Activated naive CD4-positive, alpha-beta T cell treated with anti-CD3 and anti-CD28 coated beads, Interleukin-2, amount 50 U/mL, for 16 hours (primary cell): ENCODE data around the gene BCAS1.
"Not testable (repeated sequence)": the region's sequence is repeated elsewhere in the genome, so short reads cannot be mapped to it uniquely, and the experiment has no call there.

ENCODE experiments used
- DNase-seq: peaks from one replicate; pipeline ENCODE4 v3.0.0-alpha.2; 2020

The BCAS1 gene

DNA sequence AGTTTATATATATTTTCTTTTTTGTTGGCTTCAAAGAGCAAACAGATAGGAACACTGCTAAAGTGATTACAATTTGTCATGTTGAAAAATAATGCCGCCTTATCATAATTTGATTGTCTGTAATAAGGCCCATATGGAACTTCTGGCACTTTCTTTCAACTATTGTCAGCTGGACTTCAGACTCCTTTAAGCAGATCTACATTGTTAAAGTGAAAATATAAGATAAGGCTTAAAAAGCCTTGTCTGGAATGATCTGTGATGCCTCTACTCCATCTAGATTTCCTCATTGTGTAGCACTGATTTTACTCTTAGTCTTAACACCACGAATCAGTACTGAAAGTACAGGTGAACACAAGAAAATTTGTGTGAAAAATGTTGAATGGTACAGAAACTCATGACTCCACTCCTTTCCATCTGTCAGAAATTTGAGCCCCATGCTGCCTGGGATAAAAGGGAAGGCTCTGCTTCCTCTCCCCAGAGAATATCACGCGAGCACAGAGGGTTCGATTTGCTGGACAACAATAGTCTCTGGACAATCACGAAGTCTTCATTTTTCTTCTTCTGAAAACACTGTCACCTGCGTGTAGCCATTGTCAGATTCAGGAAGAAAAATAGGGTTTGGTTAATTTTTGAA is 56.0 kb downstream of the BCAS1 start:
- no peak for DNase-seq

DNA sequence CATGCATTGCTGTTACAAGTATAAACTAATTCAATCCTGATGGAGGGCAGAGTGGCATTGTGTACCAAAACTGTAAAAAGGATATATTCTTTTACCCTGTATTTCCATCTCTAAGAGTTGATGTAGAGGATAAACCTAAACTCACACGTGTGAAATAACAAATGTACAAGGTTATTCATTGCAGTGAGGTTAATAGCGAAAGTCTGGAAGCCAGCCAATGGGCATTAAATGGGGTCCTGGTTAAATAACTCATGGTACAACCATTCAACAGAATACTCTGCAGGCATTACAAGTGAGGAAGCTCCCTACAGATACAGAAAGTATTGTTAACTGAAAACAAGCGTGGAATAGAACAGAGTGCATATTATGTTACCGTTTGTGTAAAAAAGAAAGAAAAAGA is 56.9 kb downstream of the BCAS1 start:
- DNase-seq, result no peak

DNA sequence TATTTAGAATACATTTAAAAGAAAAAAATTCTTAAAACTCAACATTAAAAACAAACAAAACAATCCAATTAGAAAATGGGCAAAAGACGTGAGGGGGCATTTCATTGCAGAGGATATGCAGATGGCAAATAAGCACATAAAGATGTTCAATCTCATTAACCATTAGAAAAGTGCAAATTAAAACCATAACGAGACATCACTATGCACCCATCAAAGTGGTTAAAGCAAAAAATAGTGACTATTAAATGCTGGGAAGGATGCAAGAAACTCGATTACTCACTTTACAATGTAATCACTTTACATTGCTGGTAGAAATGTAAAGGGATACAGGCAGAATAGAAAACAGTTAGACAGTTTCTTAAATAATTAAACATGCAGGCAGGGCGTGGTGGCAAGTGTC is 59.0 kb downstream of the BCAS1 start:
- DNase-seq, result no peak

DNA sequence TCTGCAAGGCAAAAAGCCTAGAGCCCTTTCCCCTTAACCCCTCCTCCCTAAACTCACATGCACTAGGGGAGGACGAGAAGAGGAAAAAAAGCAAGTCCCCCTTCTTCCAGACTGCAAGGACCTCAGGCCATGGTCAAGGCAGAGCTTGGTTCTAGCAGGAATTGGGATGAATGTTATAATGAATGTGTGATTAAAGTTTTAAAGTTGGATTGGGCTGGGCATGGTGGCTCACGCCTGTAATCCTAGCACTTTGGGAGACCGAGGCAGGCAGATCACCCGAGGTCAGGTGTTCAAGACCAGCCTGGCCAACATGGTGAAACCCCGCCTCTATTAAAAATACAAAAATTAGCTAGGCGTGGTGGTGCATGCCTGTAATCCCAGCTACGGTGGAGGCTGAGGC is 64.2 kb downstream of the BCAS1 start:
- not testable (repeated sequence) for DNase-seq

DNA sequence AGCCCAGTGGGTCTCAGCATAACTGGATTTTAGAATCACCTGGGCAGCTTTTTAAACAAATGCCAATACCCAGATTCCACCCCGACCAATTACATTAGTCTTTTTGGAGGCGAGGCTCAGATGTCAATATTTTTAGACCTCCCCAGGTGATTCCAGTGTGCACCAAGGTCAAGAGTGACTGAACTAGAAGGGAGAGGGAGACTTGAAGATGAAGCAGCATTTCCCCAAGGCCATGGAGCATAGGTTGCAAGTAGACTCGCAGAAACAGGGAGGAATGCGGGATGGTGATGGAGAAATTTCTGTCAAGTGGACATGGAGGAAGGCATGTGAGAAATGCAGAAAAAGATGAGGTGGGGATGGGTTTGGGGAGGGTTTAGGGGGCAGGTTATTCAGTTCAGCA is 64.9 kb downstream of the BCAS1 start:
- DNase-seq, result no peak

DNA sequence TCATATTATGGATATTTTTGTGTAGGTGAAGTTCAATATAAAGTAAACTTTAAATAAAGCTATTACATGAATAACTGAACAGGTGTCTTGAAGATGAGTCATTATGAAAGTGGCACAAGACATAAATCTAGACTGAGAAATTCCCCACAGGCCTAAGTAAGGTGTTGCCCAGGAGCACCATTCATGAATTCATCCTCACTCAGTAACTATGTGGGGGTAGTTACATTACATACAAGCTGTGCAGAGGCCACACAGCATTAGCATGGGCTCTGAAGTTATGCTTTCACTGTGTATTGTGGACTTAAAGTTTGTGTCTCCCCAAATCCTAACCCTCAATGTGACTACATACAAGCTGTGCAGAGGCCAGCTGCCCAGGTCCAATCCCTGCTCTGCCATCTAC is 65.9 kb downstream of the BCAS1 start:
- DNase-seq, result no peak

DNA sequence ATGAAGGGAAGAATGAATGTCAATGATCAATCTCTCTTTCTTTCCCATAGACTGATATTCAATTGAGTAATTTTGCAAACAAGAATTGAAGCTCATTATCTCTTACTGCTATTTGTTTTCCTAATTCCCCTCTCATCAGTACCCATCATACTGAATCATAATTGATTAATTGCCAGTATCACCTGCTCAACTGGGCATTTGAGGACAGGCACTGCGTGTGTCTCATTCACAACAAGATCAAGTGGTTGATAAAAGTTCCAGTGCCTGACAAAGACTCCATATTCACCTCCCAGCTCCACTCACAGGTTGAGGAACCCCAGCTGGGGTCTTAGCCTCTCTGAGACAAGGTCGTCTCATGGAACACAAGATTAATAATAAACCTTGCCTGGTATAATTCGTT is 67.7 kb downstream of the BCAS1 start:
- DNase-seq, result no peak

DNA sequence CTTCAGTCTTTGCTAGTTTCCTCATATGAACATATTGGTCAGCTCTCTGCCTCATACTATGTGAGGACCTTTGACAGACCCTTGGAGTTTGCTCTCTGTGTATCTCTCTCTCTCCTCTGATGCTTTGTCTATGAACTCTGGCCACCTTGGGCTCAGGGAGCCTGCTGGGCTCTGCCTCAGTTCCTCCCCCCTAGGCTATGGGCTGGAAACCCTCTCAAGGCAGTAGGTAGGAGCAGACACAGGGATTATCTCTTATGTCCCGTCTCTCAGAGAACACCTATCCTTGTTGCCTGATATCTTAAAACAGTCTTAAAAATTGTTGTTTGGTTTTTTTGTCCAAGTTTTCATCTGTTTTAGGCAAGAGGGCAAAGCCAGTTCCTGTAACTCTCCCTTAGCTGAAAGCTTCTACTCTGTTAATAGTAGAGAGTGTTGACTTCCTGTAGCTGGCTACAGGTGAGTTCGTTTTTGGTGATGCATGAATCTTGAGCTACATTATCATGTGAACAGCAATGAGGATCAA is 68.3 kb downstream of the BCAS1 start:
- DNase-seq, result no peak

DNA sequence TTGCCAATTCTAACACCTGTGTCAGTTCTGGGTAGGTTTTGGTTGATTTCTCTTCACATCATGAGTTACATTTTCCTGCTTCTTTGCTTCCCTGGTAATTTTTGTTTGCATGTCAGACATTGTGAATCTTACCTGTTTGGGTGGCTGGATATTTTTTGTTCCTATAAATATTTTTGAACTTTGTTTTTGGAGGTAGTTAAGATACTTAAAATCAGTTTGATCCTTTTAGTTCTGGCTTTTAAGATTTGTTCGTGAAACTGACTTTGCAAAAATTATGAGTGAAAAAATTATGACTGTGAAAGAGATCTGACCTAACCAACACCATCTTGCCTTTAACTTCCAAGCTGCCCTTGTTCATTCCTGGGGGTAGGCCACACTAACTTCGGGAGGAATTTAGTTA is 69.5 kb downstream of the BCAS1 start:
- DNase-seq, result no peak

DNA sequence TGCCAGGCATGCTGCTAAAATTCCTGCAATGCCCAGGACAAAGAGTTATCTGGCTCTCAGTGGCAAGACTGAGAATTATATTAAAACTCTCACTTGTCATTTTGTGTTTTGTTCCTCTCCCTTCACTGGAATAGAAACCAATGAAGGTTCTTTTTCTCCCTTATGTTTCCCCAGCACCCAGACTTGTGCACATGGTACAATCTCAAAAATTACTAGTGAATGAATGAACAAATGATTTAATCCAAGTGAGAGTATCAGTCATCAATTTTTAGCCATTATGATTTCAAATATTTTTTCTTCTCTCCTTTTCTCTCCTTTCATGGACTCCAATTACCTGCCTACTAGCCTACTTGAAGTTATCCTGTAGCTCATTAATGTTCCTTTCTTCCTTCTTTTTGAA is 70.1 kb downstream of the BCAS1 start:
- DNase-seq, result no peak

DNA sequence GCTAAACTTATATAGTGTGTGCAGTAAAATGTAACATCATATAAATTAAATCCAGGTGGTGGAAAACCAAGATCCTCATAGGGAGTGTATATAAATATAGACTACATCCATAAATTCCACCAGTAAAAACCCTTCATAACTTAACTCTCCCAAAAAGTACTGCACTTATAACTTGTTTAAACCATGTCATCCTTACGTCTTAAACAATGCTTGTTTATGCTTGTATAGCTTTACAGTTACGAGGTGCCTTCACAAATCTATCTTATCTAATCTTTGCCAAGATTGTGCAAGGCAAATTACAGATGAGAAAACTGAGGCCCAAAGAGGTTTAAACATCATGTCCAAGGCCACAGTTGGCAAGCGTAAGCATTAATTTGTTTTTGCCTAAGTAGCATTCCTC is 71.3 kb downstream of the BCAS1 start:
- DNase-seq, result no peak

DNA sequence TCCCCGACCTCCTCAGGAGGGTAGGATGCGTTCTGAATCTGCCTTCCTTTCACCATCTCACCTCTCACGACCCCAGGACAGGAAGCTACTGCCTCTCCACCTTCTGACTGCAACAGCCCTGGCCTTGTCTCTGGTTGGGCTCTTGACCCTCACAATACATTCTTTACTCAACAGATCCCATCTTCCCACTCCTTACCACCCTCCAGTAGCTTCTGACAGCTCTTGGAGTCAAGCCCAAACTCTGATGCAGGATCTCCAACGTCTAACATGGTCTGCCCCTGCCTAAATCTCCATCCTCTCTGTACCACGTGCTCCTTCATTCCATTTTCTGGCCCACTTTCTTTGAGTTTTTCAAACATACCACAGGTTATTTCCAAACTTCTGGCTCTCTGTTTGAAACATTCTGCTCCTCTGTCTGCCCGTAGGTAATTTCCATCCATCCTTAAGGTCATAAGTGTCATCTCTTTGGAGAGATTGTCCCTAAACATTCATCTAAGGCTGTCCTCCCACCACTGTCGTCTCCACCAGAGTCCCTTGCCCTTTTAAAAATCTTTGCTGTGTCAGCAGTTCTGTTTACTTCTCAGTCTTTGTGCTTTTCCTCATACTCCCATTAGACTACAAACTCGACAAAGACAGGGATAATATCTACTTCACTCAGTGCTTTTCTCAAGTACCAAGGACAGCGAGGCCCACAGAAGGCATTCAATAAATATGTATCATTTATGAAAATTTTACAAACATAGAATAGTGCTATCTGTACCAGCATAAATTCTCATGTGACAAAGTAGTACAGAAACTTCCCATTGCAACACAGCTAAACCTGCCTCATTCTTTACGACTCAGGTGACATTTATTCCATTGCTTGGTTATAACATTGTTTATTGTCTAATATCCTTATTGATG is 73.6 kb downstream of the BCAS1 start:
- no peak for DNase-seq

DNA sequence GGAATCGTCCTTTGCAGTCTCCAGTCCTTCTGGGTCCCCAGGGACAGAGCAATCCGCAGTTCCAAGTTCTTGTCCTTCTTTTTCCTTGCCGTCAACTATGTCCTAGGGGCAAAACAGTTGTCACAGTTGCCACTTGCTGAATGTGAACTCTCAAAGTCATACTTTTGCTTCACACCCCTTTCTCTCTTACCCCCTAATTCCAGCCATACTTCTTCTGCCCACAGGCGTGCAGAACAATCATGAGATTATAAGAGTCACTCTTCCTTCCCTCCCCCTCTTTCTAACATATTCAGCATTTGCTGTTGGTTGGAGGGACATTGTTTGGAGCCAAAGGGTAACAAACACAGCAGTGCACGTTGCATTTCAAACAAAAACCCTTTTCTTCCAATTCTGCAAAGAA is 74.4 kb downstream of the BCAS1 start:
- DNase-seq, result no peak

DNA sequence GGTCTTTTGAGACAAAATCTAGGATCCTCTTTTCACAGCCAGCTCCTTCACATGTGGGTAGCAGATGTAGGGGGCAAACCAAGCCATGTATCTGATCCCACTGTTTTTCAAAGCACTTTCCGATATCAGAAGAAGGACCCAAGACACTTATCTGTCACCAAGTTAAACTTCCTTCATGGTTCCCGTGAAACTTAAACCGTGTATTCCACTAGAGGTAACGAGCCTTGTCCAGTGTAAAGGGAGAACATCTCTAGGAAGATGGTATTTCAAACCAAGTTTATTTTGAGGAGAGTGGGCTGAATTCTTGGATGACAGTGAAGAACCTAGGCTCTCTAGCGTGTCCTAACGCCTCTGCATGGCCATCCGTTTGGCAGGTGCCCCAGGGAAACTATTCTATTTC is 76.3 kb downstream of the BCAS1 start:
- DNase-seq, result no peak

DNA sequence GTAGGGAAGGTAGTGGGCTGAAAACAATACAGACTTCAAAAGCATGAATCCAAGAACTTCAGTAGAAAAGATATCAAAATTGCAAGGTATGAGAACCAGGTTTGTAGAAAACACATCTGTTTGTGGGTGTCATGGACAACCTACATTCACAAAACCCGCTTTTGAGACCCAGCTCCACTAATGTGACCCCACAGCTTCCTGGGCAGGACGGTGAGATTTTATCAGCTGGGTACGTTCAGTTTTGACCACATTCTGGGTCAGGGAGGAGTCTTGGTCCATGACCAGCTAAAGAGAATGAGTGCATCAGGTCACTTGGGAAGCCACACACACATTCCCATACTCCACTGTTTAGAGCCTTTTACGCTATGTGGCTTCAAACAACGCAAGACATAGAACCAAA is 77.1 kb downstream of the BCAS1 start:
- no peak for DNase-seq

DNA sequence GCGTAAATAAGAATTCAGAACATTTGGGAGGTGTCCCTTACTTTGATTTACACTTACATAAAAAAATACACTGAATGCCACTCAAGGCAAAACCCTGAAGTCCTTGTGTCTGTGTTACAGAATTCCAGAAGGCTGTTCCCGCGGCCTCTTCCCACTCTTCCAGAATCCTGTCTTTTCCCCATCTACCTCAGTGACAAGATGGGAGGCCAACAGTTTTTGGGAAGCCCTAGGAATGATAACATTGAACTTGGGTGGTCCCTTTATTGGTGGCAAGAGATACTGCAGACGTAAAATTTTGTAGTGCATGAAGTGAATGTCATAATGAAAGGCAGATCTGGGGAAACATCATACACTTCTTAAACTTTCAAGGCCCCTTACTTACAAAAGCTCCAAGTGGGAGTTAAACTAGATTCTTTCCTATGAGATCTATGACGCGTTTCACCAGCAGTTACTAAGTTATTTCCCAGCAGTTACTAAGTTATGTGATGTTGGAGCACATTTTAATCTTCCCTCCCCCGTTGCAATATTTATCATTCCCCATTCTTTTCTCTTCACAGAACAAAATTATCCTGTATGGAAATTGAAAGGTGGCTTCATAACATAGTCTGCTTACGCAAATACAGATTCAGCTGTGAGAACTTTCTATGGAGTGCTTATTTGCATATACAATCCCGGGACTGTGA is 79.5 kb downstream of the BCAS1 start:
- no peak for DNase-seq

DNA sequence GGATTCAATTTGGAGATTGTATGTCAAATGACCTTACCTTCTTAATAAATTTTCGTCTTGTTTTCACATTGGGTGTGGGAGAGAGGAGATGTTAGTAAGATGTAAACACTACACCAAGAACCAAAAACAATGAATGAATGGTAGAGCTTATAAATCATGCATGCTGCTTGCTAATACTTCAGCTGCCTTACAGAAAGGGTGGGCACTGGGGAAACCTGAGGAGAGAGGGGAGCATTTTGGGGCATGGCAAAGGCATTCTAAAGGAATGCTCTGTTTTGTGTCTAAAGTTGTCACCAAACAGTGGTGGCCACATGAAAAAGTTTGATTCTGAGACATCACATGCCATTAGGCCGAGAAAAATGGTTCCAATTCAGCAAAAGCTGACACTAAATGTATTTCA is 80.4 kb downstream of the BCAS1 start:
- no peak for DNase-seq

DNA sequence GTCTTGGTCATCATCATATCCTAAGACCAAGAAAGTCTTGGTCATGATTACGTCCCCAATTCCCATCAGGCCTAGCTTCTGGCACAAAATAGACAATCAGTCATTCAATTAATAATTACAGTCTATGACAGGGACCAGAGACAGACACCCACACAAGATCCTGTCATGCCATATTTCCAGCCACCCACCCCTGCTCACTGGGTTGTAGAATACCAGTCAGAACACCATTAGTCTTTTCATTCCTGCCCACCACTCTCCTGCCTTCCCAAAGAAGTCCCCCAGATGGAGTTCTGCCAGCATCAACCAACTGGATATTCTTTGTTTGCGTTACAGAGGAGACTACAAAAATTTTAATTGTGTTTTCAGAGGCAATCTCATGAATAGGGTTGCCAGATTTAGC is 81.0 kb downstream of the BCAS1 start:
- DNase-seq, result no peak

DNA sequence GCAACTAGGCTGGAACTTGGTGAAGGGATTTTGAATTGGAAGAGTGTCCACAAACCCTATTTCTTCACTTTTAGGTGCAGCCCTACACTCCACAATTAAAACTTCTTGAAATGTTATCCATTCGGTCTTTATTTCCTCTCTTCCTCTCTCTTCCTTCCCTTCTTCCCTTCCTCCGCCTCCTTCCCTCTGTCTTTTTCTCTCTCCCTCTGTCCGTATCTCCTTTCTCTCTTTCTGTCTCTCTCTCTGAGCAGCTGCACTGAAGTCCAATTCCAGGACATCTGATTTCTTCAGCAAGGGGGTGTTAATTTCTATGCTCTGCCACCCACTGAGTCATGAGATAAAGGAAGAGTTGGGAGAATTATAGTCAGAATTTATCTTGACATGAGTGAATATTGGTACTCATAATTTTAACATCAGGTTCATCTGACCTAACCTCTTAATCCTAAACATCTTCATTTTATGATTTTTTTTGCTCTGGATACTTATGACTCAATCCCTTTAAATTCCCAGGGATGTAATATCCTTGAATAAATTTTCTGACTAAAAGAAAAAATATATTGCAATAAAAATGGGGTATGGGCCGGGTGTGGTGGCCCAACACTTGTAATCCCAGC is 84.2 kb downstream of the BCAS1 start:
- no peak for DNase-seq

DNA sequence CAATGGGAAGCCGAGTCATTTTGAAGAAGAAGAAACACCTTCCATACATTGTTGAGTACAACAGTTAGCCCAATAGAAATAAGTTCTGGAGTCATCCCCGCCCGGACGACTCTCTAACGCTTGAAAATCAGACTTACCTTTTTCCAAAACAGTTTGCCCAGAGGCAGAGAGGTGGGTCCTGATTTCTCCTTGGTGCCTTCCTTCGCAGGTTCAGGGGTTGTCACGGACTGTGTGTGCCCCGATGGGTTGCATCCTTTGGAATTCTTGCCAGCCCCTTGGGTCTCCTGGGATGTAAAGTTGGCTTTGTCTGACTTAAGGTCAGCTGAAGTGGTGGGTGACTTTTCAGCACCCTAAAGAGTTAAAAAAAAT is 85.3 kb downstream of the BCAS1 start:
- DNase-seq, result no peak

DNA sequence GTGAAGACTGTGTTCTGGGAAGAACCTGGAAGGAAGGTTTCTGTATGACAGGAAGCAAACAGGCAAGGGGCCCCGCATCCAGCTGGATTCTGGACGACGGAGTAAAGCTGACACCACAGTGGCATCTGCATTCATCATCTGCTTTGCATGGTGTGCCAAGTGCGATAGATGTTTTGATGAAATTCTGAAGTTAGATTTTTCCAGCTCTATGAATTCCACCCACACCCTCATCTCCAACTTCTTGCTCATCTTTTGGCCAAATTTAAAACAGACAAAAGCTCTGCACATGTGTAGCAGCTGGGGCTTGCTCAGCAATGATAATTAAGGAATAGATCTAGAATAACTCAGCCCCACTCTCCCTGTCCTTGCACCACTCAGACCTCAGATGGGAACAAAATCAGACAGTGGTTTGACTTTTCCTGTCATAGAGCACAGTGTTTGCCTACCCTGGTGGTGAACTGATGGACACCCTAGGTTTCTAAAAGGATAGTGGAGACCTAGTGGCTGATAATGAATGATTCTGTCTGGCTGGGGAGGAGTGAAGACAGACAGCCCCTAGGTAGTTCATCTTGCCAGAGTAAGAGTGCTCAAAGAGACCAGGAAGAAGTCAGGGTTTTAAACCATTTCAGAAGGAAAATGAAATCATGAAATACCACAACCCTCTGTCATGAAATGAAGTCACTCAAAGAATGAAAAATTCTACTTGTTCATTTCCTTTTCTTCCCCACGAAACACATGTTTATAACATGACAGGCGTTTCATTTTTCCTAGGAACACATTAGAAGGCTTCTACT is 85.8 kb downstream of the BCAS1 start:
- DNase-seq, result no peak

DNA sequence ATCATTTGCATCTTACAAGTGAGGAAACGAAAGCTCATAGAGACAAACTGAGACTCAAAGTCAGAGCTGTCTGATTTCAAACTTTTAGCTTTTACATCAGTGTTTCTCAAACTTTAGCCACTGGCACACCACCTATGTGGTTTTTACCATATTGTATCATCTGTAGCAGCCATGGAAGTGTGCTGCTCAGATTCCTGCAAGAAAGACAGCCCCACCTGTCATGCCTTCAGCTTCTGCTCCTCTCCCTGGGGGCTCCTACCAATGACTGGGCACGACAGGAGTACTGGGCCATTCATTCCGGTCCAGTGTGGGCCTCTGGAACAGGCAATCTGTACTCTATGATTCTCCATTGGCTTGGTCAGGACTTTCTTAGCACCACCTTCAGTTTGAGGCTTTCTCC is 87.0 kb downstream of the BCAS1 start:
- DNase-seq, result no peak

DNA sequence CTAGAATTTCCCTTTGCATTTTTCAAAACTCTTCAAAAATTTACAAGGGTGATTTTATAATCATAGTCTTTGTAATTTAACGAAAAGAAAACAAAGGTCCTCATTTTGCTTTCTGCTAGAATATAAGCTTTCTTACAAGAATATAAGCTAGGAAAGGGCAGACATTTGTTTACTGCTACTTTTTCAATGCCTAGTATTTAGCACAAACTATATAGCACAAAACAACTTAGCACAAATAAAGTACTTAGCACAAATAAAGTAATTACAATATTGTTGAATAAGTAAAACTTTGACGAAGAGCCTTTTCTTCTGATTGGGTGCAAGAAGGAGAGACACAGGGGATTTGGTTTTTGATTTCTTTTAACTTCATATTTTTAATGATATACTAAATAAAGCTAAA is 87.8 kb downstream of the BCAS1 start:
- no peak for DNase-seq
